ENCODE measurements around the gene PLPP6.

PLPP6 gene

DNA sequence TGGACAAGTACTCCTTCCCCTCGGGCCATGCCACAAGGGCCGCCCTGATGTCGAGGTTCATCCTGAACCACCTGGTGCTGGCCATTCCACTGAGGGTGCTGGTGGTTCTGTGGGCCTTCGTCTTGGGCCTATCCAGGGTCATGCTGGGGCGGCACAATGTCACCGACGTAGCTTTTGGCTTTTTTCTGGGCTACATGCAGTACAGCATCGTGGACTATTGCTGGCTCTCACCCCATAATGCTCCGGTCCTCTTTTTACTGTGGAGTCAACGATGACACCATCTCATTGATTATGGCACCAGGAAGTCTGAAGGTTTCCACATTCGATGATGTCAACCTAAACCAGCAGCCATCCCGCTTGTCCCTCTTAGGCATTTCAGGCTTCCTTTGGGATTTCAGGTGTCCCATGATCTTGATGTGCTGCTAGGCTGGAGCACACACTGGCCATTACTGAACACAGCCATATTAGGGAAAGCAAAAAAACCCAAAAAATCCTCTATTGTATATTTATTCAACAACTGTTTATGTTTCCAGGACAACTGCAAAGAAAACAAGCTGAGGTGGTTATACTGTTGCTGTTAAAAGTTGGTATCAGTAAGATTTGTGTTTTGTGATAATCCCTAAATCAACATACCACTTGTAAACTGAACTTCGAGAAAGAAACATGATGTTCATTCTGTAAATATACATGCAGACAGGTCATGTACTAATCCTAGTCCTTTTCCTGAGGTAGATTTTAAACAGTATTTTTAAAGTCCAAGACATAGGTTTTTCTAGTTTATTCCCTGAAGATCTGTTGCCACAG, 1.1 kb downstream of the PLPP6 start:
- no peak for DNase-seq

DNA sequence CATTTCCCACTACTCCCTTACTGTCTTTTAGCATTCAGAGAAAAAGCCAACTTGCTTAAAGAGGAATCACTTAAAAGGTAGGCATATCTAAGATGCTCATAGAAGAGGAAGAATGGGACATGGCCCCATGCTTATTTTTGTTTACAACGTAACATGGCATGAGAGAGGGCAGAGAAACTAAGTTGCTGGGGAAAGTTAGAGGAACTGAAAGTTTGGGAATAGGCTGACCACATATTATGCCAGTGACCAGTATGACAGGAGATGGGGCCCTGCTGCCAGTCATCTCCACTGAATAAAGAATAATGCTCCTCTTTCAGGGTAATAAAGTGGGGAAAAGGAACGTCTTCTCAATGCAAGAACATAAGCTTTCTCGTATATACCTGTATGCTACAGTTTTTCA, 1.9 kb downstream of the PLPP6 start:
- DNase-seq: no peak

DNA sequence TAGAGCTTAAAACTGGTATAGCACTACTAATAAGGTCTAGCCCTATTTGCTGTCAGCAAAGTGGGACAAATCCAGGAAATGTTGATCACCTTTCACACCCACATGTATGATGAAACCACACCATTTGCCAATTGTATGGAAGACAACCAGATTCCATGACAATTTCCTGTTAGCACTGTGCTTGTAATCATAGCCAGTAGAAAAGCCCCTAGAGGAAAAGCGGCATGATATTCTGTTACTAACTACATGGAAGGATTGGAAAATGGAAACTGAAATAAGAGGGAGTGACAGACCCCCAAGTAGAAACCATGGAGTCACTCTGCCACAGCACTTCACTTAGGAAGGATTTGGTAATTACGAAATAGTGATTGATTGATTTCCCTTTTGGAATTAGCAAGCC, 3.3 kb downstream of the PLPP6 start:
- DNase-seq: no peak

DNA sequence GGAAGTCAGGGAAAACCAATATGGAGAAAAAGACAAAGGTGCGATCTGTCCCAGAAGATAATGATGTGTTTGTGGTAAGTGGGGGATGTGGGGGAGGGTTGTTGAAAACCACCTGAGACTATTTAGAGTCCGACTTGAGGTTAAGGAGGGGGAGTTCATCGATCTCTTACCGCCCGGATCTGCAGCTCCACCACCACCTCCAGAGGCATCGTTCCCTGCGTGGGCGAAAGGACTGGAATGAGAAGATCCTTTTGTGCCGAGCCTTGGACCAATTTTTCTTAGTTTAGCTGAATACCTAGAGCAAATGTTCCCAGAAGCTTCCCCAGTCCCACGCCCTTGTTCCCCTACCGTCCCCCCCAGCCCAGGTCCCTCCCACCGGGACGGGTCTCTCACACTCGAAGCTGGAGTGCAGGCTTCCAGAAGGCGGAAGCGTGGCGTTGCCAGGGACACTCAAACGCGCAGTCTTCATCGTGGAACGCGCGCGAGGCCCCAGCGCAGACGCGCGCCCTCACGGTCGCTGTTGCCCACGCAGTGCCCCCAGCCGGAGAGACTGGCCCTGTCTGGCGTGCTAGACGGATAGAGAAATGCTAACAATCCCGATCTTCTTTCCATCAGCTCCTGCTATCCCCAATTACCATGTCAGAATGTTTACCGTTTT, 4.1 kb downstream of the PLPP6 start, which contains the start of gene SPATA6L:
Gene SPATA6L (minus strand): TSS at position 439 of the 658 bp plus-strand sequence. CDS start 230 bp downstream, at position 209.
- DNase-seq: no peak

DNA sequence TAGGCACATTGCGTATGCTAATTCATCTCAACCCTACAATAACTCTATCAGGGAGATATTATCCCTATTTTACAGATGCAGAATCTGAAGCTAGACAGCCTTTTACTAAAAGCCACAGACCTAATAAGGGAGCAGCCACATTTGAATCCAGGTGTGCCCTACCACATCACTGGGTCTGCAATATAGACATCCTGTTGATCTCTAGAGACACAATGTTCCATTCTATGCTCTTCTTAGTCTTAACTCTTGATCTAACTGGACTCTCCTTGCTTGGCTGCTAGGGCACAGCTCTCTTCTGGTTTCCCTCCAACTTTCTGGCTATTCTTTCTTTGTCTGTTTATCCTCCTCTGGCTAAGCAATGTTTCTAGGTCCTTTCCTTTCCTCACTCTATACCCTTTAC, 5.6 kb downstream of the PLPP6 start:
- no peak for DNase-seq

DNA sequence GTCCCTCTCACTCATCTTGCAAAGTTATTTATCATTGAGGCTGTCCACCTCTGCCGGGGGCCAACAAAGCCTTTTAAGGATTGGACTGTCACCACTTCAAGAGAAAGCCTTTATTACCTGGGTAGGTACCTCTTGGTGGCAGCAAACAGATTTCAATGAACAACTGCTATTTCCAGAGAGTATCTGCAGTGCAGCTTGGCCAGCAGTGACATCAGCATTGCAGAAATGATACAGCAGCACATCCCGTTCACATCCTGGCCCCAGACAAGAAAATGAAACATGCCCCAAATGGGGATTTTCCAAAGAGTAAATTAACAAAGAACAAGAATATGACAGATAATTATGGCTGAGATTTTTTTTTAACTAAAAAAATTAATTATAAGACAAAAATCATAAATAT, 6.5 kb downstream of the PLPP6 start:
- no peak for DNase-seq

DNA sequence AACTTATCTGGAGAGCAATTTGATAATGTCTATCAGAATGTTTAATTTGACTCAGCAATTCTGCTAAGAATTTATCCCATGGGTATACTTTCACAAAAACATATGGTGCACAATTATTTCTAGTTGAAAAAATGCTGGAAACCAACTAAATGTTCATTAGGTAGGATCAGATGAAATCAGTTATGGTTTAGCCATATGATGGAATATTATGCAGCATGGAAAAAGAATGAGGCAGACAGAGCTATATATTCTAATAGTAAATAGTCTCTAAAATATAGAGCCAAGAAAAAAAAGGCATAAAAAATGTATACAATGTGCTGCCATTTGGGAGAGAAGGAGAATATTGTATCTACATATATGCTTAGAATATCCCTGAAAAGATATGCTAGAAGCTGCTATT, 7.8 kb downstream of the PLPP6 start:
- no peak for DNase-seq

DNA sequence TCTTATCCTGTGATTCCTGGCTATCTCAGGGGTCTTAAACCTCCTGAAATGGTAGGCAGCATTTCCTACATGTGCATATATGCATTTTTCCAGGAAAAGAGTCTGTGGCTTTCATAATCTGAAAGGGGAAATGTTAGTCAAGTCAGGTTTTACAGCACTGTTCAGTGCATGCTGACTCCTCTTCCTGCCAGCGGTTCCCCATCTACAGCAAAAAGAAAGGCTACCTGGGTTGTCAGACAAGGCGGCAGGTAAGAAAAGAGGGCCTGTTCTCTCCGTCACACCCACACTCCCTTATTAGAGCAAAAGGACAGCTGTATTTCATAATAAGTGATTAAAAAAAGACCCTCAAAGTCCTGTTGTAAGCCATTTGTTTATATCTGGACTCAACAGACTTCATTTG, 8.5 kb downstream of the PLPP6 start:
- DNase-seq: no peak

DNA sequence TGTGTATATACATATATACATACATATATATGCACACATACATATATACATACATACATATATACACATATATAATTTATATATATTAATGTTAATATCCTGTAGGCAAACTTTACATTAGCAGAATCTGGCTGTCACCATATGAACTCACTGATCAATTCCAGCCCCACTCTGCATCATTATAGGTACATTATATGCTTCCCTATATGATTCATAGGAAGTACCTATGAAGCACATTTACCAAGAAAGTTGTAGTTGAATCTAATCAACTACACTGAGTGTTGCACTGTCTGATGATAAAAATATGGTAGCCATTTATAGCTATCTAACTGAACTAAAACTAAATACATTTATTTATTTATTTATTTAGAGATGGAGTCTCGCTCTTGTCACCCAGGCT, 9.6 kb downstream of the PLPP6 start:
- DNase-seq: no peak

DNA sequence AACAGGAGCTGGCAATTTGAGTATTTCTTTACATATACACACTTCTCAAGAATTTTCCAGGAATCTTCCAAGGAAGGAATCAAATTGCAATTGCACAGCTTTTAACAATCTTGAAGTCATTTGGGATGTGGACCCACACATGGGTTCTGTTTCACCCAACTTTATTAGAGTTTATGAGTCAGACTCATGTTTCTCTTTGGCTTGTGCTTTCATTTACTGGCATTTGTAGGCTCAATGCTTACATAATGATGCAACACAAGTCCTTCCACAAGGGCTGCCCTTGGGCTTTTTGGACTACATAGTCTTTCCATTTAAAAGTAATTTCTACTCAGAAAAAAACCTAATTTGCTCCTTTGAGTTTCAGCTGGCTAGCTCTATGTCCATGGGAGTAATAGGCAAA, 12.7 kb downstream of the PLPP6 start:
- no peak for DNase-seq

DNA sequence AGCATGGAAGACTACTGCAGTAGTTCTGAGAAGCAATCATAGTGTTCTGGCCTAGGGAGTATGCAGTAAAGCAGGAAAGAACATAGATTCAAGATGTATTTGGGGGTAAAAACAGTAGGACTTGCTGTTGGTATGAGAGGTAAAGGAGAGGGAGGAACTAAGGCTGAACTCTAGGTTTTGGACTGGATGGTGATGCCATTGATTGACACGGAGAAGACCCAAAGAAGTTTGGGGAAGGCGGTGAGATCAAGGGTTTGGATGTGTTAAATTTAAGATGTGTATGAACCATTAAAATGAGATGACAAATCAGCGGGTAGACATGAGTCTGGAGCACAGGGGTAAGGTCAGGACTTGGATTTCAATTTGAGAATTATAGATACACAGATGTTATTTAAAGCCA, 15.3 kb downstream of the PLPP6 start:
- no peak for DNase-seq

DNA sequence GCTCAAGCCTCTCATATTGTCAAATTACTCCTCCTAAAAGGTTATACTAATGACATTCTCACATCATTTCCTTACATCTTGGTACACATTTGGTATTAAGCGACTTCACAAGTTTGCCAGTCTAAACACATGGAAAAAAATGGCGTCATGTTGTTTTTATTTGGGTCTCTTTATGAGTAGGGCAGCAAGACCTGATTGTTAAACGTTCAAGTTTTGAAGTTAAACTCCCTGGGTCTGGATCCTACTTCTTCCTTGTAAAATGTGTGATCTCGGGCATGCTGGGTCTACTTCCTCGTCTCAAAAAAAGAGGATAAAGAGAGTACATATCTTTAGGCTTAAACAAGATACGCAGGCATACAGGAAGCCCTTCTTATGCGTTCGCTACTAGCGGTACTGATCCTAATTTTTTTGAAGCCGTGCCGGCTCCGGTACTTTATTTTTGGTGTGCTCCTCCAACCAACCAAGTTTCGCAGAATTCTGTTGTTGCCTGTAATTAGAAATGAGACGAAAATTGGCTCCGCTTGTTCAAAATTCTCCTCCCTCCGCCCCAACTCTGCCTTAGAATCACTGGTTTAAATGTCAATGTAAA, 16.7 kb downstream of the PLPP6 start:
- no peak for DNase-seq

DNA sequence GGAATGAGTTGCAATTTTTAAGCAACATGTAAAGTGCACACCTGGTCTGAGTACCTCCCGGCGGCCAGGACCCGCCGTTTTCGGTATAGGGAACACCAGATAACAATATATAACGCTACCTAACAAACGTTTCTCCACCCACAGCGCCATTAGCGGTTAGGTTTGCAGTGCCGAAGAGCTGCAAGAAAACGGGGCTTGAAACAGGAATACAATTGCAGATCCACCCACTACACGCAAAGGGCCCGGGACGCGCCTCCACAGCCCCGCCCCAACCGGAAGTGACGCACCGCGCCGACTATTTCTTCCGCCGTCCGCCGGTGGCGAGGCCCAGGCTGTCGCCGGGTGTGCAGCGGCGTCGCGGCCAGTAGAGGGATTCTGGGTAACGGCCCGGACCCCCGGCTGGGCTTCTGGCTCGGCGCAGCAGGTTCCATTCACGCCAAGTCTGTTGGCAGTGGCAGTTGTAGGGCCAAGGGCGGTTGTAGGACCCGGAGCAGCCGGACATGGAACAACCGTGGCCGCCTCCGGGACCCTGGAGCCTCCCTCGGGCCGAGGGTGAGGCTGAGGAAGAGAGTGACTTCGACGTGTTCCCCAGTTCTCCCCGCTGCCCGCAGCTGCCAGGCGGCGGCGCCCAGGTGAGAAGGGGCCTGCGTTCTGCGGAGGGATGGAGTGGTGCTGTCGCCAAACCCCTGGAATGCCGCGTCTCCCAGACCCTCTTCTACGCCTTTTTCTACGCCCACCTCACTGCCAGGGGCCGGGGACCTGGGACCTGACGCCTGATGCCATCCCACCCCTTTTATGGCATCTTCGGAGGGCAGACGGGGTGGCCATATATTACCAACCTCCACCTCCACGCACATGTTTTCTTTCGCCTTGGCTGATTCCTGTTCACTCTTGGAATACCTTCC, 17.4 kb downstream of the PLPP6 start, which contains the start of gene CDC37L1:
Gene CDC37L1 (plus strand): TSS at position 302 of the 905 bp plus-strand sequence. CDS start 199 bp downstream, at position 501.
- DNase-seq: peak; percentile 32

DNA sequence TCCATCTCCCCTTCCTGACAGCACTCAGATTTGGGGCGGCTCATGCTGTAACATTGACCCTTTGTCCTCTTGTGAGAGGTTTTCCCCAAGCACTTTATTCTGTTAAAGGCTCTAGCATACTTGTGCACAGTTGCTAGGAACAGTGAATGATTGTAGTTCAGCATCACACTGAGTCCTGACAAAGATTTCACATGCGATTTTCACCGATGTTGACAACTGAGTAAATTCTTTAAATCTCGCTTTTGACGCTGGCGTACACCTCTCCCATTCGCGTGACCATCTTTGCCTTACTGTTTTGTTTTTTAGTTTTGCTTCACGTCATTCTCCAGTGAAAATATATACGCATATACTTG, 18.1 kb downstream of the PLPP6 start:
- DNase-seq: no peak

DNA sequence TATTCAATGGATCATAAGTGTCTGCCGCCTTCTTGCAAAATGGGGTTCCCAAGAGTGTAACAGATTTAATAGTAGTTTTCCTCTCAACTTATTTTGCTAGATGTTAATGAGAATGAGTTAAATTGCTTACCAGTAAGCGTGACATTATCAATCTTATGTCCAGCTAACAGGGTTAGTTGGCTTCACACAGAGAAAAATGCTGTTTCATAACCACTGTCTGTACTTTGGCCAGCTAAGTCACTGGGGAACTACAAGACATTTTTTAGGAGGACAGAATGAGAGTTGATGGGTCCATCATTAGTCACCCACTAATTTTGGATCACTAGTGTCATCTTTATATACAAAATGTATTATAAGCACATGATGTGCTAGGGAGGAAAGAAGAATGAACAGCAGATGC, 18.7 kb downstream of the PLPP6 start:
- no peak for DNase-seq

DNA sequence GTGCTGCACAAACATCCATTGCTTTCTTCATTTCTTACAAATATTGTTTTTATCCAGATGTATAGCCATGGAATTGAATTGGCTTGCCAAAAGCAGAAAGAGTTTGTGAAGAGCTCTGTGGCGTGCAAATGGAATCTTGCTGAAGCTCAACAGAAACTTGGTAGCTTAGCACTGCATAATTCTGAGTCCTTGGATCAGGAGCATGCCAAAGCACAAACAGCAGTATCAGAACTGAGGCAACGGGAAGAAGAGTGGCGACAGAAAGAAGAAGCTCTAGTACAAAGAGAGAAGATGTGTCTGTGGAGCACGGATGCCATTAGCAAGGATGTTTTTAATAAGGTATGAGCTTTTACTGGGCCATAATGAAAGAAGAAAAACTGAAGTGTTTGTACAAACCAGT, 22.7 kb downstream of the PLPP6 start:
- no peak for DNase-seq

DNA sequence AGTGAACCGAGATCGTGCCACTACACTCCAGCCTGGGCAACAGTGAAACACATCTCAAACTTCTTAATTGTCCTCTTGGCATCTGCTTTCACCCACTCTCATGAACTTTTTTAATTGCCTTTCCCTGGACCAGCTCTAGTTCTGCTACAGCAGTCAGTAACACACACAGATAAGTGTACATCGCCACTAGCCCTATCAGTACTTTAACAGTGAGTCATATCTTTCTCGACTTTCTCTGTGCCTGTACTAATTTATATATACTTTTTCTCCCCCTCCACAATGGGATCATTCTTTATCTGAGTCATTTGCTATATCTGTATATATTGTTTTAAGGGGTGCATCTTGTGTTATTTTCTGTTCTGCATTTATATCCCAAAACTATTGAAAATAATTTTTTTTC, 24.0 kb downstream of the PLPP6 start:
- DNase-seq: no peak

DNA sequence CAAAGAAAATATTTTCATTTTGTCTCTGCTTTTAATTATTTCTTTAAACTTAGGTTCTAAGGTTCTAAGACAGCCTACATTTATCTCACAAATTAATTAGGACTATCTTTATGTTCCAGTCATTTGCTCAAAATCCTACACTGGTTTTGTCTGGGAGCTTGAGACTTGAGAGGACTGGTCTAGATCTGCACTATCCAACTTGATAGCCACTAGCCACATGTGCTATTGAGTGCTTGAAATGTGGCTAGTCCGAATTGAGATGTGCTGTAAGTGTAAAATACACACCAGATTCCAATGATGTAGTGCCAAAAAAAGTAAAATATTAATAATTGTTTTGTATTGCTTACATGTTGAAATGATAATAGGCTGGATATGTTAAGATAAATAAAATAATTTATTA, 24.5 kb downstream of the PLPP6 start:
- no peak for DNase-seq

DNA sequence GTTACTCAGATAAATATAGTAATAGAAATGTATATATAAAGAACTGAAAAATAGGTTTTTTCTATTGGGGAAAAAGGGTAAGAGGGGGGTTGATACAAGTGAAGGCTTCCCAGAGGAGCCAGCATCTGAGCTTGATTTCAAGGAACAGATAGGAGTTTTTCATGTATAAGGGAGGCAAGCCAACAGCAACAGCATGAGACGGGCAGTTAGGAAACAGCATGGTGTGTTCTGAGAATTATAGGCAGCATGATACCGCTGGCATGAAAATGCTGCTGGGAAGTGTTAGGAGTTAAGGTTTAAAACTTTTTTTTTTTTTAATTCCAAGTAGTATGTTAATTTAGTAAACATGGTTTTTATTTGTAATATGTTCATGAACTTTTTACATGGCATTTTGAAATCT, 26.9 kb downstream of the PLPP6 start:
- no peak for DNase-seq

DNA sequence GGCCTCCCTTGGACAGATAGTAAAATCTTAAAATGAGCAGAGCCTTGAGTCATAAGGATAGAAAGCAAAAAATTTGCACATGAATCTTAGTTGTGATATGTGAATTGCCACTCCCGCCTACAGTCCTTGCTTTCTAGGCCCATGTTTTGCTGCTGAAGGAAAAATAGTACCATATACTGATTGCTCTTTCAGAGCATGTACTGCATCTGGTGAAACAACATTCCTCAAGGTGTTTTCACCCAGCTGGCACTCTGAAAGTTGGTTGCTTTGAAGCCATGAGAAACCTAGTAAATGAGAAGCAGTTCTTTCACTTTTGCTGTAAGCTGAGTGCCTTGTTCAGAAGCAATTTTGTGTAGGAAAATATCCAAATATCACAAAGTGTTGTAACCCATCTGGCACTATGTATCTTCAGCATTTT, 27.6 kb downstream of the PLPP6 start:
- DNase-seq: no peak

DNA sequence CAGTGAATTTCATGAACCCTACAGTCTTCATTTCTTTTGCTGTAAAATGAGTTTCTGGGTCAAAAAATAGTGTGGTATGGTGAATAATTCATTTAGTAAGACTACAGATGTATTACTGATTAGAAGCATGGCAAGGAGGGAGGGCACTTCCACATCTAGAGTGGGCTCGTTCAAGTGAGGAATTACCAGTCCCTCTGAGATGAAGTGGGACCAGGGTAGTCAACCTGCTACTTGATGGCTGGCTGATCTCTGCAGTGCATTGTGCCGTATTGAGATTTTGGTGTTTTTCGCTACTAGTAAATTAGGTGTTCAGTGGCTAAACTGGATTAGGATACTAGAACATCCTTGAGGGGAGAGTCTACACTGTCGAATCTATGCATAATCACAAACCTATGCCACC, 28.1 kb downstream of the PLPP6 start:
- no peak for DNase-seq

DNA sequence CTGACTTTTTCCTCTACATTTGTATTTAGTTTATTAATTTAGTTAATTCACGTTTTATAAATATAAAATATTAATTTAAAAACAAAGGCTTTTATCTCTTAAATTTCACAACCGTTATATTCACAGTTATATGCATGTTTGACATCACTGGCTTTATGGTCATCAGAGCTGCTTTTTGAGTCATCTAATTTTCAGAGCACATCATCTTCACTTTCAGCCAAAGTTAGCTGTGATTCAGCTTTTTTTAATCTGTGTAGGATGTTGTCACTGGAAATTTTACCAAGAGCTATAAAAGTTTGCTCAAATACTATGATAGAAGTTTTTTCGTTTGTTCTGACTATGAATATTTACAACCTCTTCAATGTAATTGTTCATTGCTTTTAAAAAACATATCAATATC, 29.7 kb downstream of the PLPP6 start:
- no peak for DNase-seq

DNA sequence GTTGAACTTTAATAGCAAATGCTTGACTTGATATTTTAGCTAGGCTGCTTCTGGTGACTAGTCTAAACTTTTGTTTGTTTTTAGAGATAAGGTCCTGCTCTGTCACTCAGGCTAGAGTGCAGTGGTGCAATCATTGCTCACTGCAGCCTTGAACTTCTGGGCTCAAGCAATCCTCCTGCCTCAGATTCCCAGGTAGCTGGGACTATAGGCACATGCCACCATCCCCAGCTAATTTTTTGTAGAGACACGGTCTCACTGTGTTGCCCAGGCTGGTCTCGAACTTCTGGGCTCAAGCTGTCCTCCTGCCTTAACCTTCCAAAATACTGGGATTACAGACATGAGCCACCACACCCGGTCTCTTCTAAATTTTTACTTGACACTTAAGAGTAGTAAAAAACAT, 38.0 kb downstream of the PLPP6 start:
- no peak for DNase-seq
